Calu3 (cell line): ENCODE results near the gene DEXI. TPM values are rescaled to one million over a fixed set of nuclear protein-coding genes. Genes with fewer than 3 reads are reported as not detected.
A peak's percentile ranks its signal among the peaks of the same experiment; 100 is the strongest.

Source experiments
- BruUV-seq: library from RNA; stranded (reverse); fragments of 400-500 nt; replicated peaks from 2 replicates; lab custom pipeline; 2021; lab: Mats Ljungman, UMichigan
- CTCF ChIA-PET: fragments of 300-600 bp; sonication (Branson Sonifier 250); formaldehyde crosslinking; loops from one replicate; lab custom pipeline; 2022; ENCODE audit warnings: antibody characterized with exemption; lab: Charles Lee
- DNase-seq: peaks from one replicate; pipeline ENCODE4 v3.0.0; 2022
- H3K27ac Mint-ChIP-seq: one replicate; pipeline ENCODE4 v1.8.0; 2022; ENCODE audit warnings: mixed read lengths; ENCODE audit not compliant: unreplicated experiment
- H3K27me3 Mint-ChIP-seq: one replicate; pipeline ENCODE4 v1.8.0; 2022; ENCODE audit warnings: mixed read lengths; ENCODE audit not compliant: unreplicated experiment
- H3K36me3 Mint-ChIP-seq: one replicate; pipeline ENCODE4 v1.8.0; 2022; ENCODE audit warnings: mild to moderate bottlenecking, moderate library complexity, mixed read lengths; ENCODE audit not compliant: insufficient read depth, unreplicated experiment
- H3K4me1 Mint-ChIP-seq: one replicate; pipeline ENCODE4 v1.8.0; 2022; ENCODE audit warnings: mild to moderate bottlenecking, low read depth, mixed read lengths; ENCODE audit not compliant: unreplicated experiment
- H3K4me3 Mint-ChIP-seq: one replicate; pipeline ENCODE4 v1.8.0; 2022; ENCODE audit warnings: mild to moderate bottlenecking, low read depth, moderate library complexity, mixed read lengths; ENCODE audit not compliant: unreplicated experiment
- H3K9me3 Mint-ChIP-seq: one replicate; pipeline ENCODE4 v1.8.0; 2022; ENCODE audit warnings: low read depth, mixed read lengths; ENCODE audit not compliant: unreplicated experiment
- CTCF ChIP-seq: fragments of 200-600 bp; IDR thresholded peaks from one replicate; pipeline ENCODE4 v1.8.0; 2022; ENCODE audit warnings: antibody characterized with exemption; ENCODE audit not compliant: unreplicated experiment
- intact Hi-C: fragments of 100-400 bp; cut with micrococcal nuclease; formaldehyde crosslinking; loops from one replicate; pipeline ENCODE4 v1.10.0; 2022; ENCODE audit not compliant: unreplicated experiment
- total RNA-seq: library from RNA; stranded (reverse); gene quantifications from 2 replicates; pipeline ENCODE4 v1.2.3, GENCODE V29; 2022

DEXI gene
- total RNA-seq, 1 experiment from 2014 or later: 32.3 TPM

DNA sequence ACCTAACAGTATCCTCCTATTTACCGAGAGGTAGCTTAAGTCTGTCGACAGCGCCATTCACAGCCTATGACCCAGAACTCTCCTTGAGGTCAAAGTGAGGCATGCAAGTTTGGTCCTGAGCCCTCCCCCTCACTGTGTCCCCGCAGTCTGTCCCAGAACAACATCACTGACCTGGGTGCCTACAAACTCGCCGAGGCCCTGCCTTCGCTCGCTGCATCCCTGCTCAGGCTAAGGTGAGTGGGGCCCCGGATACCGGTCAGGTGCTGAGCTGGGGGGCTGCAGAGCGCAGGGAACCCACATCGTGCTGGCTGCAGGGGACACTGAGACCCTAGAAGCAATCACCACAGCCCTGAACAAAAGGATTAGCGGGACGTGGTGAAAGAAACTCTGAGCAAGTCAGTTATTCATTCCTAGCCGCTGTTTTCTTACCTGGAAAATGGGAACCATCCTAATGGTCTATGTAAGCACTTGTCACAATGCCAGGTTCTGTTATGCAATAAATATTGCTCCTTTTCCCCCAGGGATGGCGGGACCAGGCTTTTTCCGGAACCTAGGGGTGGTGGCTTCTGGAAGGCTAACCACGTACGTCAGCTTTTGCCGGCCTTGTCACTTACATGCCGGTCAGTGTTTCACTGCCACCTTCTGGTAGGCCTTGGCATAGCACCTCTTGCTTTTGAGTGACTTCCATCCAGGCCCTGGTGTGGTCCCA is 23.8 kb downstream of the DEXI start:
- H3K4me3 Mint-ChIP-seq: no peak overlapping the region
- peak; percentile 95 for DNase-seq
- H3K27me3 Mint-ChIP-seq: no peaks in the 10 kb centered on the region
- no TSS peak for BruUV-seq
- intact Hi-C loops: loop anchor here (2.0 to 5.0 kb wide), 7 partner anchors 42 to 396 kb away; partner anchors contain the start of gene CIITA
- CTCF ChIA-PET: interaction anchor here (0.6 to 2.3 kb wide), 12 partner anchors 9 to 451 kb away, joined by 3 to 13 read pairs (median 4); partner anchors contain the start of gene NUBP1
- TF ChIP-seq CTCF: peak; percentile 93
- no peaks in the 10 kb centered on the region for H3K9me3 Mint-ChIP-seq
- peaks cover 3% of the 10 kb centered on the region for H3K36me3 Mint-ChIP-seq
- H3K27ac Mint-ChIP-seq: no peak overlapping the region
- peaks cover 8% of the 10 kb centered on the region for H3K4me1 Mint-ChIP-seq

DNA sequence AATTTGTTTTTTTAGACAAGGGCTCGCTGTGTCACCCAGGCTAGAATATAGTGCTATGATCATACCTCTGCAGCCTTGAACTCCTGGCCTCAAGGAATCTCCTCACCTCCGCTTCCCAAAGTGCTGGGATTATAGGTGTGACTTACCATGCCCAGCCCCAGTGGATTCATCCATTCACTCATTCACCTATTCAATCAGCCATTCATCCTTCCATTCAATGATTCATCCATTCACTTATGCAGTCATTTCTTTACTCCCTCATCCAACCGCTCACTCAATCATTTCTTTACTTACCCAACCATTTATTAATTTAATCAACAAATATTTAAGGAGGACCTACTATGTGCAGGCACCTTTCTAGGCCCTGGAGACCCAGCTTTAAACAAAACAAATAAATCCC is 25.7 kb downstream of the DEXI start:
- Mint-ChIP-seq H3K36me3 (no peaks in the 10 kb centered on the region), H3K4me3 (no peak overlapping the region), H3K9me3 (no peaks in the 10 kb centered on the region), H3K27ac (no peak overlapping the region), H3K4me1 (peaks cover 8% of the 10 kb centered on the region), H3K27me3 (no peaks in the 10 kb centered on the region)
- BruUV-seq: no TSS peak
- CTCF ChIA-PET: no interaction called here
- no peak for DNase-seq
- no peak for TF ChIP-seq CTCF
- intact Hi-C loops: loop anchor here (5.0 kb wide), 4 partner anchors 144 to 394 kb away; no protein-coding TSS in a partner anchor

DNA sequence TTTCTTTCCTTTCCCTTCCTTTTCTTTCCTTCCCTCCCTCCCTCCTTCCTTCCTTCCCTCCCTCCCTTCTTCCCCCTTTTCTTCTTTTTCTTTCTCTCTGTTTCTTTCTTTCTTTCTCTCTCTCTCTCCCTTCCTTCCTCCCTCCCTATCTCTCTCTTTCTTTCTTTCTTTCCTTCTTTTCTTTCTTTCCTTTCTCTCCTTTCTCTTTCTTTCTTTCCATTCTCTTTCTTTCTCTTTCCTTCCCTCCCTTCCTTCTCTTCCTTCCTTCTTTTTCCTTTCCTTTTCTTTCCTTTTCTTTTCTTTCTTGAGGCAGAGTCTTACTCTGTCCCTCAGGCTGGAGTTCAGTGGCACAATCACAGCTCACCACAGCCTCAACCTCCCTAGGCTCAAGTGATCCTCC is 31.0 kb downstream of the DEXI start:
- H3K9me3 Mint-ChIP-seq: no peaks in the 10 kb centered on the region
- H3K4me3 Mint-ChIP-seq: no peak overlapping the region
- intact Hi-C loops: no loop called here
- BruUV-seq: no TSS peak
- CTCF ChIA-PET: interaction anchor here (1.7 kb wide), 1 partner anchor 31 kb away, joined by 3 read pairs; the partner anchor contains the start of gene DEXI
- no peaks in the 10 kb centered on the region for H3K36me3 Mint-ChIP-seq
- no peaks in the 10 kb centered on the region for H3K27me3 Mint-ChIP-seq
- no peak for DNase-seq
- TF ChIP-seq CTCF: no peak
- no peaks in the 10 kb centered on the region for H3K4me1 Mint-ChIP-seq
- H3K27ac Mint-ChIP-seq: no peak overlapping the region

- DNase-seq: no peak
- Mint-ChIP-seq H3K36me3 (peaks cover 12% of the 10 kb centered on the region), H3K27ac (no peak overlapping the region), H3K4me1 (no peaks in the 10 kb centered on the region), H3K4me3 (no peak overlapping the region), H3K27me3 (no peaks in the 10 kb centered on the region), H3K9me3 (peaks cover 3% of the 10 kb centered on the region)
- BruUV-seq: no TSS peak
- intact Hi-C loops: no loop called here
- TF ChIP-seq CTCF: no peak
- CTCF ChIA-PET: no interaction called here
Measured at GRCh38 chr16:10907757-10908045, 34.6 kb downstream of the DEXI start.
